Nephron (organoid): ENCODE data around the gene LIPE.

Experiments used
- H3K27ac Mint-ChIP-seq, 3 experiments: 2 replicates each; pipeline ENCODE4 v1.8.0; 2020; ENCODE audit warnings: mixed read lengths in 3 of 3, mild to moderate bottlenecking in 2 of 3, moderate library complexity in 1 of 3
- H3K27me3 Mint-ChIP-seq: 2 replicates; pipeline ENCODE4 v1.8.0; 2021; ENCODE audit warnings: low read depth, mild to moderate bottlenecking, moderate library complexity, mixed read lengths
- H3K36me3 Mint-ChIP-seq: 2 replicates; pipeline ENCODE4 v1.8.0; 2020; ENCODE audit warnings: low read depth, mixed read lengths
- H3K4me1 Mint-ChIP-seq: 2 replicates; pipeline ENCODE4 v1.8.0; 2020; ENCODE audit warnings: mixed read lengths
- H3K4me3 Mint-ChIP-seq, 3 experiments: 2 replicates each; pipeline ENCODE4 v1.8.0; 2020; ENCODE audit warnings: mild to moderate bottlenecking in 3 of 3, mixed read lengths in 3 of 3, moderate library complexity in 2 of 3
- H3K9me3 Mint-ChIP-seq: 2 replicates; pipeline ENCODE4 v1.8.0; 2020; ENCODE audit warnings: mixed read lengths
- TF ChIP-seq, protein P1 (sequence below), 3 experiments: fragments of 200-600 bp; sonication (generic); IDR thresholded peaks; one replicate each; pipeline ENCODE4 v1.5.0; 2021; ENCODE audit warnings: antibody characterized with exemption in 3 of 3; ENCODE audit not compliant: unreplicated experiment in 3 of 3

LIPE gene

DNA sequence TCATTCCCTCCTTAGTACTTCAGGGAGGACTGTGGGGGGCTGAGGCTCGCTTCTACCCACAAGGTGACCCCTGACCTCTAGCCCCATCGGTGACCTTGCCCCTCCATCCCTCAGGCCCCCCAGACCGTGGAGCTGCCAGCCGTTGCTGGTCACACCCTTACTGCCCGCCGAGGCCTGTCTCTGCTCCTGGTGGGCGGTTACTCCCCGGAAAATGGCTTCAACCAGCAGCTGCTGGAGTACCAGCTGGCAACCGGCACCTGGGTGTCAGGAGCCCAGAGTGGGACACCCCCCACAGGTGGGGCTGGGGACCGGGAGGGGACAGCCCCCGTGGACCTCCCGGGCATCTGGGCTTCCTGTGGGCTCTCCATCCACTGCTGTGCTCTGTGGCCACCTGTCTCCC, 69.9 kb downstream of the LIPE start:
- H3K27ac Mint-ChIP-seq: no peak overlapping the region
- TF ChIP-seq, protein P1, sequence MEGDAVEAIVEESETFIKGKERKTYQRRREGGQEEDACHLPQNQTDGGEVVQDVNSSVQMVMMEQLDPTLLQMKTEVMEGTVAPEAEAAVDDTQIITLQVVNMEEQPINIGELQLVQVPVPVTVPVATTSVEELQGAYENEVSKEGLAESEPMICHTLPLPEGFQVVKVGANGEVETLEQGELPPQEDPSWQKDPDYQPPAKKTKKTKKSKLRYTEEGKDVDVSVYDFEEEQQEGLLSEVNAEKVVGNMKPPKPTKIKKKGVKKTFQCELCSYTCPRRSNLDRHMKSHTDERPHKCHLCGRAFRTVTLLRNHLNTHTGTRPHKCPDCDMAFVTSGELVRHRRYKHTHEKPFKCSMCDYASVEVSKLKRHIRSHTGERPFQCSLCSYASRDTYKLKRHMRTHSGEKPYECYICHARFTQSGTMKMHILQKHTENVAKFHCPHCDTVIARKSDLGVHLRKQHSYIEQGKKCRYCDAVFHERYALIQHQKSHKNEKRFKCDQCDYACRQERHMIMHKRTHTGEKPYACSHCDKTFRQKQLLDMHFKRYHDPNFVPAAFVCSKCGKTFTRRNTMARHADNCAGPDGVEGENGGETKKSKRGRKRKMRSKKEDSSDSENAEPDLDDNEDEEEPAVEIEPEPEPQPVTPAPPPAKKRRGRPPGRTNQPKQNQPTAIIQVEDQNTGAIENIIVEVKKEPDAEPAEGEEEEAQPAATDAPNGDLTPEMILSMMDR (IDR thresholded peaks at IDR 0.05; ENCODE audit: unreplicated experiment in 3 of 3): no peak
- H3K9me3 Mint-ChIP-seq: no peaks in the 10 kb centered on the region
- H3K36me3 Mint-ChIP-seq: peaks cover 40% of the 10 kb centered on the region
- no peaks in the 10 kb centered on the region for H3K27me3 Mint-ChIP-seq
- no peaks in the 10 kb centered on the region for H3K4me1 Mint-ChIP-seq
- H3K4me3 Mint-ChIP-seq: no peak overlapping the region

DNA sequence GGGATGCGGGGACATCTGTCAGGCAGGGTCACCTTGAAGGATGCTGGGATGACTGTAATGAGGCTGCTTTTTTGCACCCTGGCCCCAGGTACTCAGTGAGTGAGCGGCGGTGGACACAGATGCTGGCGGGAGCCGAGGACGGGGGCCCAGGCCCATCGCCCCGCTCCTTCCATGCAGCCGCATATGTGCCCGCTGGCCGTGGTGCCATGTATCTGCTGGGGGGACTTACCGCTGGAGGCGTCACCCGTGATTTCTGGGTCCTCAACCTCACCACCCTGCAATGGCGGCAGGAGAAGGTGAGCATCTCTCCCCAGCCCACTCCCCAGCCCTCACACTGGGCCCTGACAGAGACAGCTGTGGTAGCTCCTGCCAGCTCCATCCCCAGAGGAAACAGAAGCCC, 70.5 kb downstream of the LIPE start:
- Mint-ChIP-seq H3K27ac (no peak overlapping the region), H3K36me3 (peaks cover 44% of the 10 kb centered on the region), H3K9me3 (no peaks in the 10 kb centered on the region), H3K27me3 (no peaks in the 10 kb centered on the region), H3K4me3 (no peak overlapping the region), H3K4me1 (no peaks in the 10 kb centered on the region)
- TF ChIP-seq, protein P1 (IDR thresholded peaks at IDR 0.05; ENCODE audit: unreplicated experiment in 3 of 3): no peak

DNA sequence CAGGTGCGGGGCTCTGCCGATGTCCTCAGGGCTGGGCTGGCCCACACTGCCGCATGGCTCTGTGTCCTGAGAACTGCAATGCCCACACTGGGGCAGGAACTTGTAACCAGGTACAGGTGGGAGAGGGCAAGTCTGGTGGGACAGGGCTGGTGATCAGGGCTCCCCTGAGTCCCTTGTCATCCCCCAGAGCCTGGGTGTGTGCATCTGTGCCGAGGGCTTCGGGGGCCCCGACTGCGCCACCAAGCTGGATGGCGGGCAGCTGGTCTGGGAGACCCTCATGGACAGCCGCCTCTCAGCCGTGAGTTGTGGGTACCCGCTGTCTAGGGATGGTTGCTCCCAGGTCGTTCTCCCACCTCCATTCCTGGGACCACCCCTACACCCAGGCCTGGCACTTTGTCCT, 71.3 kb downstream of the LIPE start:
- Mint-ChIP-seq H3K27me3 (no peaks in the 10 kb centered on the region), H3K27ac (no peak overlapping the region), H3K36me3 (peaks cover 37% of the 10 kb centered on the region), H3K4me3 (no peak overlapping the region), H3K4me1 (no peaks in the 10 kb centered on the region), H3K9me3 (no peaks in the 10 kb centered on the region)
- TF ChIP-seq, protein P1 (IDR thresholded peaks at IDR 0.05; ENCODE audit: unreplicated experiment in 3 of 3): no peak

DNA sequence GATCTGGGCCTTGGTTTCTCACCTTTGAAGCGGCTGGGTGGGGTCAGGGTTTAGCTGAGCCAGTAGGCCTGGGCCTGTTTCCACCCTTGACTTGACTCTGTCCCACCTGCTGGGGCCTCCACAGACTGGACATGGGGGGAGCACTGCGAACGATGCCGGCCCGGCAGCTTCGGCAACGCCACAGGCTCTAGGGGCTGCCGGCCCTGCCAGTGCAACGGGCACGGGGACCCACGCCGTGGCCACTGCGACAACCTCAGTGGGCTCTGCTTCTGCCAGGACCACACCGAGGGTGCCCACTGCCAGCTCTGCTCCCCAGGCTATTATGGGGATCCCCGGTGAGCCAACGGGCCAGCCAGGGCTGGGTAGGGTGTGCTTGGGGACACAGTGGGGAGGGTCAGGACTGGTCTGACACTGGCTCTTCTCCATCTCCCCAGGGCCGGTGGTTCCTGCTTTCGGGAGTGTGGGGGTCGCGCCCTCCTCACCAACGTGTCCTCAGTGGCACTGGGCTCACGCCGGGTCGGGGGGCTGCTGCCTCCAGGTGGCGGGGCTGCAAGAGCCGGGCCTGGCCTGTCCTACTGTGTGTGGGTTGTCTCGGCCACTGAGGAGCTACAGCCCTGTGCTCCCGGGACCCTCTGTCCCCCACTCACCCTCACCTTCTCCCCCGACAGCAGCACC, 73.7 kb downstream of the LIPE start:
- H3K4me1 Mint-ChIP-seq: no peaks in the 10 kb centered on the region
- no peak overlapping the region for H3K27ac Mint-ChIP-seq
- no peak overlapping the region for H3K4me3 Mint-ChIP-seq
- H3K27me3 Mint-ChIP-seq: no peaks in the 10 kb centered on the region
- TF ChIP-seq, protein P1 (IDR thresholded peaks at IDR 0.05; ENCODE audit: unreplicated experiment in 3 of 3): no peak
- H3K36me3 Mint-ChIP-seq: peaks cover 34% of the 10 kb centered on the region
- H3K9me3 Mint-ChIP-seq: no peaks in the 10 kb centered on the region

DNA sequence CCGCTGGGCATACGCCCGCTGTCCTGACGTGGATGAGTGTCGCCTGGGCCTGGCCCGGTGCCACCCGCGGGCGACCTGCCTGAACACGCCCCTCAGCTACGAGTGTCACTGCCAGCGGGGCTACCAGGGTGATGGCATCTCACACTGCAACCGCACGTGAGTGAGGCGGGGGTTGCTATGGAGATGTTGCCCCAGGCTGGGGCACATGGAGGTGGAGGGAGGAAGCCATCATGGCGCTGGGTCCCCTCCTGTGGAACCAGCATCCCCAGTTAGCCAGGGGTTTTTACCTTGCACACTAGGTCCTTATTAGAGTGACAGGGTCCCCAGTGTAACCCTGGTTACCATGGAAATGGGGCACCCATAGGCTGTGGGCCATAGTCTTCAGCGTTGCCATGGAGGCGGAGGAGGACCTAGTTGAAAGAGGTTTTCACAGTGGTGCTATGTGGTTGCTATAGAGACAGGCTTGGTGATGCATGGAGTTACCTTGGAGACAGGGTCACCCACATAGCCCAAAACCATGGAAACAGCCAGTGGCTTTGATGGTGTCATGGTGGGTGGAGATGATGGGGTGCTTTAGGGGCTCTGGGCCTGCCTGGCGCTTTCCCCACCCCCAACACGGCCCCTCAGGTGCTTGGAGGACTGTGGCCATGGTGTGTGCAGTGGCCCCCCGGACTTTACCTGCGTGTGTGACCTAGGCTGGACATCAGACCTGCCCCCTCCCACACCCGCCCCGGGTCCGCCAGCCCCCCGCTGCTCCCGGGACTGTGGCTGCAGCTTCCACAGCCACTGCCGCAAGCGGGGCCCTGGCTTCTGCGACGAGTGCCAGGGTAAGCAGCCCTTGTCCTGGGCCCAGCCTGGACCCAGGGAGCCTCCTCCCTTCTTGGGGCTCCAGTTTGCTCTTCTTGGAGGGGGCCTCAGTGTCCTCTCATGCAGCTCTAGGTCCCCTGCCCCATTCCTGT, 74.6 kb downstream of the LIPE start:
- no peaks in the 10 kb centered on the region for H3K9me3 Mint-ChIP-seq
- no peaks in the 10 kb centered on the region for H3K27me3 Mint-ChIP-seq
- no peak overlapping the region for H3K27ac Mint-ChIP-seq
- TF ChIP-seq, protein P1 (IDR thresholded peaks at IDR 0.05; ENCODE audit: unreplicated experiment in 3 of 3): no peak
- H3K4me3 Mint-ChIP-seq: no peak overlapping the region
- peaks cover 38% of the 10 kb centered on the region for H3K36me3 Mint-ChIP-seq
- H3K4me1 Mint-ChIP-seq: no peaks in the 10 kb centered on the region
